Hepatocyte (in vitro differentiated cells): ENCODE measurements around the gene CASR.

ENCODE experiments used
- CTCF ChIP-seq: fragments of 200-600 bp; sonication (generic); IDR thresholded peaks from 2 replicates; pipeline ENCODE4 v1.5.1; 2016; ENCODE audit warnings: antibody characterized with exemption, mild to moderate bottlenecking; ENCODE audit not compliant: poor library complexity
- EZH2 ChIP-seq: fragments of 200-600 bp; sonication (generic); IDR thresholded peaks from 2 replicates; pipeline ENCODE4 v1.6.1; 2016; ENCODE audit warnings: antibody characterized with exemption, mild to moderate bottlenecking, borderline replicate concordance
- EZH2phosphoT487 ChIP-seq: fragments of 200-600 bp; sonication (generic); IDR thresholded peaks from one replicate; pipeline ENCODE4 v1.6.1; 2018; ENCODE audit warnings: antibody characterized with exemption, mild to moderate bottlenecking, low read depth, moderate library complexity; ENCODE audit not compliant: unreplicated experiment, severe bottlenecking

- TF ChIP-seq CTCF (no peak), EZH2 (no peak), EZH2phosphoT487 (no peak)
Measured at GRCh38 chr3:122151480-122151879, 32.0 kb upstream of the CASR start.
